MCF 10A (cell line): ENCODE results near the gene LIMK1. TPM values are rescaled to one million over a fixed set of nuclear protein-coding genes. Genes with fewer than 3 reads are reported as not detected.
A peak's percentile ranks its signal among the peaks of the same experiment; 100 is the strongest.

Experiments used
- BruUV-seq: library from RNA; stranded (reverse); fragments of 400-500 nt; replicated peaks from 2 replicates; lab custom pipeline; 2021; lab: Mats Ljungman, UMichigan
- CTCF ChIA-PET: fragments of 300-600 bp; sonication (Branson Sonifier 250); formaldehyde crosslinking; extraction: SDS; loops from one replicate; lab custom pipeline; 2021; ENCODE audit warnings: antibody characterized with exemption, inconsistent platforms; lab: Yijun Ruan, JAX
- POLR2A ChIA-PET: fragments of 300-600, 350-650 bp; sonication (Branson Sonifier 250); formaldehyde crosslinking; extraction: SDS; loops from one replicate; lab custom pipeline; 2020; ENCODE audit warnings: antibody characterized with exemption, inconsistent platforms; lab: Yijun Ruan, JAX
- DNase-seq: peaks from one replicate; pipeline ENCODE4 v3.0.0-alpha.2; 2018; ENCODE audit not compliant: unreplicated experiment
- H3K27ac Mint-ChIP-seq: one replicate; pipeline ENCODE4 v1.8.0; 2022; ENCODE audit warnings: mild to moderate bottlenecking, low read depth, mixed read lengths; ENCODE audit not compliant: unreplicated experiment
- H3K27me3 Mint-ChIP-seq: one replicate; pipeline ENCODE4 v1.8.0; 2022; ENCODE audit warnings: mixed read lengths; ENCODE audit not compliant: insufficient read depth, unreplicated experiment
- H3K36me3 Mint-ChIP-seq: one replicate; pipeline ENCODE4 v1.8.0; 2022; ENCODE audit warnings: mild to moderate bottlenecking, moderate library complexity, mixed read lengths; ENCODE audit not compliant: insufficient read depth, unreplicated experiment
- H3K4me1 Mint-ChIP-seq: one replicate; pipeline ENCODE4 v1.8.0; 2022; ENCODE audit warnings: mixed read lengths; ENCODE audit not compliant: insufficient read depth, unreplicated experiment
- H3K4me3 Mint-ChIP-seq: one replicate; pipeline ENCODE4 v1.8.0; 2022; ENCODE audit warnings: mild to moderate bottlenecking, moderate library complexity, mixed read lengths; ENCODE audit not compliant: unreplicated experiment
- H3K9me3 Mint-ChIP-seq: one replicate; pipeline ENCODE4 v1.8.0; 2022; ENCODE audit warnings: mixed read lengths; ENCODE audit not compliant: unreplicated experiment
- intact Hi-C: fragments of 100-400 bp; cut with micrococcal nuclease; formaldehyde crosslinking; loops from 2 replicates; pipeline ENCODE4 v1.14.1; 2022
- total RNA-seq: library from RNA; stranded (reverse); gene quantifications from 2 replicates; pipeline ENCODE4 v1.2.3, GENCODE V29; 2022
- TF ChIP-seq, protein P1 (sequence below): fragments of 200-600 bp; IDR thresholded peaks from one replicate; pipeline ENCODE4 v1.8.0; 2022; ENCODE audit warnings: antibody characterized with exemption, mild to moderate bottlenecking; ENCODE audit not compliant: unreplicated experiment

LIMK1 gene
- total RNA-seq, 1 experiment from 2014 or later = 21.4 TPM

GRCh38 chr7:74094224-74095101 is 10.9 kb downstream of the LIMK1 start:
- ChIA-PET CTCF (interaction anchor here (0.6 kb wide), 2 partner anchors 25 to 282 kb away, joined by 3 read pairs; no protein-coding TSS in a partner anchor), POLR2A (interaction anchor here (0.6 to 1.5 kb wide), 3 partner anchors 10 to 292 kb away, joined by 3 to 9 read pairs (median 3); partner anchors contain the start of gene EIF4H)
- TF ChIP-seq, protein P1, sequence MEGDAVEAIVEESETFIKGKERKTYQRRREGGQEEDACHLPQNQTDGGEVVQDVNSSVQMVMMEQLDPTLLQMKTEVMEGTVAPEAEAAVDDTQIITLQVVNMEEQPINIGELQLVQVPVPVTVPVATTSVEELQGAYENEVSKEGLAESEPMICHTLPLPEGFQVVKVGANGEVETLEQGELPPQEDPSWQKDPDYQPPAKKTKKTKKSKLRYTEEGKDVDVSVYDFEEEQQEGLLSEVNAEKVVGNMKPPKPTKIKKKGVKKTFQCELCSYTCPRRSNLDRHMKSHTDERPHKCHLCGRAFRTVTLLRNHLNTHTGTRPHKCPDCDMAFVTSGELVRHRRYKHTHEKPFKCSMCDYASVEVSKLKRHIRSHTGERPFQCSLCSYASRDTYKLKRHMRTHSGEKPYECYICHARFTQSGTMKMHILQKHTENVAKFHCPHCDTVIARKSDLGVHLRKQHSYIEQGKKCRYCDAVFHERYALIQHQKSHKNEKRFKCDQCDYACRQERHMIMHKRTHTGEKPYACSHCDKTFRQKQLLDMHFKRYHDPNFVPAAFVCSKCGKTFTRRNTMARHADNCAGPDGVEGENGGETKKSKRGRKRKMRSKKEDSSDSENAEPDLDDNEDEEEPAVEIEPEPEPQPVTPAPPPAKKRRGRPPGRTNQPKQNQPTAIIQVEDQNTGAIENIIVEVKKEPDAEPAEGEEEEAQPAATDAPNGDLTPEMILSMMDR = no peak
- peak; percentile 91 for DNase-seq
- Mint-ChIP-seq H3K36me3 (peaks cover 19% of the 10 kb centered on the region), H3K27me3 (no peaks in the 10 kb centered on the region), H3K9me3 (no peaks in the 10 kb centered on the region), H3K4me3 (no peak overlapping the region), H3K27ac (peak overlapping the region; percentile 39), H3K4me1 (peaks cover 19% of the 10 kb centered on the region)
- intact Hi-C loops = no loop called here
- BruUV-seq = no TSS peak

DNA sequence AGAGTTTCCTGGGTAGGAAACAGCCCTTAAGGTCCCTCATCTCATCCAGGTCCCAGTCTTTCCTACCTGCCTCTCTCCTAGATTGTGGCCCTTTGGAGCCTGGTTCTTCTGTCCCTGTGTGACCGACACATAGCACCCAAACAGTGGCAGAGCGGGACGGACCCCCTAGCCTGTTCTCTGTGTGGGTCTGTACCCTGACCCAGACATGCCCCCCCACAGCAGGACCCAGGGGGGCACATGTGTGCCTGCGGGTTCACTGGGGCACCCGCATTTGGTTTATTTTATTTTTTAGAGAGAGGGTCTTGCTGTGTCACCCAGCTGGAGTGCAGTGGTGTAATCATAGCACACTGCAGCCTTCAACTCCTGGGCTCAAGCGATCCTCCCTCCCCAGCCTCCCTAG is 11.5 kb downstream of the LIMK1 start:
- intact Hi-C loops = no loop called here
- CTCF ChIA-PET = interaction anchor here (0.6 kb wide), 2 partner anchors 25 to 283 kb away, joined by 3 read pairs; no protein-coding TSS in a partner anchor
- no TSS peak for BruUV-seq
- no peak for DNase-seq
- H3K4me1 Mint-ChIP-seq = peaks cover 19% of the 10 kb centered on the region
- H3K27ac Mint-ChIP-seq = no peak overlapping the region
- no peaks in the 10 kb centered on the region for H3K27me3 Mint-ChIP-seq
- POLR2A ChIA-PET = no interaction called here
- H3K4me3 Mint-ChIP-seq = no peak overlapping the region
- H3K36me3 Mint-ChIP-seq = peaks cover 19% of the 10 kb centered on the region
- TF ChIP-seq, protein P1 = no peak
- H3K9me3 Mint-ChIP-seq = no peaks in the 10 kb centered on the region

DNA sequence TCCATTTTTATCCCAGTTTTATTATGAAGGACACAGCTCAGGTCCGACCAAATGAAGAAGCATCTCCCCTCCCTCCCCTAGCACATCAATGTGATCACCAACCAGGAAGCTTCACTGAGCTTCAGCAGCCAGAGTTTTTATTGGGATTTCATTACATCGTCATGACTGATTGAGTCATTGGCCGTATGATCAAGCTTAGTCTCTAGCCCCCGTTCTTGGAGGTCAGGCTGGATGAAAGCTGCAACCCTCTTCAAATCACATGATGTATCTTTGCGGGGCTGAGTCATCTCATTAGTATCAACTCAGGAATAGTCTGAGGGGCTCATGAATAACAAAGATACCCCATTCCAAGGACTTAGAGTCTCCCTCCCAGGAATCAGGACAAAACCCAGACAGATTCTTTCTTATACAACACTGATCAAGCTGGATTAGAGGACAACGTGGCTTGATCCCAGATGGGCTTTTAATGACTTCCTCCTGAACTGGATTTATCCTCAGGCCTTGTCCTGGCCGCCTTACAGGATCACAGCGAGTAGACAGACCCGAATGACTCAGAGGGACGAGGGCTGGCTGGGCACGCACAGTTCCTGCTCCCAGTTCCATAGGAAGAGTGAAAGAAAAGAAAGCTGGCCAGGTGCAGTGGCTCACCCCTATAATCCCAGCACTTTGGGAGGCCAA is 14.5 kb downstream of the LIMK1 start:
- Mint-ChIP-seq H3K27ac (peak overlapping the region; percentile 88), H3K4me3 (peak overlapping the region; percentile 7), H3K27me3 (no peaks in the 10 kb centered on the region), H3K36me3 (peaks cover 31% of the 10 kb centered on the region), H3K4me1 (peaks cover 19% of the 10 kb centered on the region), H3K9me3 (no peaks in the 10 kb centered on the region)
- TF ChIP-seq, protein P1 = no peak
- DNase-seq = peak; percentile 88
- no TSS peak for BruUV-seq
- ChIA-PET CTCF (interaction anchor here (0.5 to 1.2 kb wide), 4 partner anchors 13 to 304 kb away, joined by 3 read pairs; no protein-coding TSS in a partner anchor), POLR2A (interaction anchor here (0.8 to 1.6 kb wide), 5 partner anchors 14 to 77 kb away, joined by 3 to 12 read pairs (median 4); partner anchors contain the start of gene EIF4H)
- intact Hi-C loops = no loop called here
